Measurements from ENCODE around the gene SET. TPM values are rescaled to one million over a fixed set of nuclear protein-coding genes. Genes with fewer than 3 reads are reported as not detected.
"Not testable (repeated sequence)": the region's sequence is repeated elsewhere in the genome, so short reads cannot be mapped to it uniquely, and the experiment has no call there.

The SET gene
- total and polyA plus RNA-seq, 12 donors: 62.1 to 352 (median 184) TPM

- DNase-seq: no peak
Observed at GRCh38 chr9:128696923-128697707, 8.1 kb downstream of the SET start.

GRCh38 chr9:128699096-128699795 lies 10.2 kb downstream of the SET start:
- H3K4me1 ChIP-seq (replicated peaks in 1 of 2); DNase-seq; H3K27me3 ChIP-seq; H3K4me3 ChIP-seq; H3K27ac ChIP-seq; intact Hi-C loops (cut with DNase I); H3K9me3 ChIP-seq (replicated peaks in 1 of 3): not testable (repeated sequence)
- WGBS, 4 donors: 90 to 93% (median 93%) methylated on average over 27 to 30 of the region's 30 CpGs
- H3K36me3 ChIP-seq (replicated peaks in 1 of 2): peaks cover 0 to 21% of the 10 kb centered on the region in 2 donors

More at GRCh38 chr9:128696923-128697707, 8.1 kb downstream of the SET start:
- Histone ChIP-seq H3K27me3 (no peaks in the 10 kb centered on the region), H3K9me3 (replicated peaks in 1 of 3) (no peaks in the 10 kb centered on the region), H3K4me3 (no peak overlapping the region), H3K4me1 (replicated peaks in 1 of 2) (no peaks in the 10 kb centered on the region), H3K36me3 (replicated peaks in 1 of 2) (peaks cover 0 to 43% of the 10 kb centered on the region in 2 donors), H3K27ac (no peak overlapping the region)
- WGBS, 4 donors: 73 to 82% (median 77%) methylated on average over 8 of the region's 8 CpGs
- no peak for TF ChIP-seq CTCF (IDR thresholded peaks at IDR 0.05)
- no peak for TF ChIP-seq POLR2A (IDR thresholded peaks at IDR 0.05)
- intact Hi-C loops (cut with DNase I): no loop called here

GRCh38 chr9:128701227-128701854 lies 12.3 kb downstream of the SET start:
- Histone ChIP-seq H3K4me1 (replicated peaks in 1 of 2) (peaks cover 0 to 6% of the 10 kb centered on the region in 2 donors), H3K27ac (no peak overlapping the region), H3K9me3 (replicated peaks in 1 of 3) (no peaks in the 10 kb centered on the region), H3K27me3 (no peaks in the 10 kb centered on the region), H3K36me3 (replicated peaks in 1 of 2) (peaks cover 0 to 7% of the 10 kb centered on the region in 2 donors), H3K4me3 (no peak overlapping the region)
- intact Hi-C loops (cut with DNase I): no loop called here
- TF ChIP-seq CTCF (IDR thresholded peaks at IDR 0.05) (no peak), POLR2A (IDR thresholded peaks at IDR 0.05) (no peak)
- peak in 1 of 7 donors; percentile 11 for DNase-seq
- WGBS, 4 donors: 56 to 66% (median 61%) methylated on average over 10 of the region's 10 CpGs

GRCh38 chr9:128702445-128702948 lies 13.5 kb downstream of the SET start, which contains the start of gene PKN3:
PKN3 (plus strand) TSS chr9:128702503; CDS start chr9:128702916, 413 bp downstream.
- H3K36me3 ChIP-seq (replicated peaks in 1 of 2): no peaks in the 10 kb centered on the region
- H3K27me3 ChIP-seq: no peaks in the 10 kb centered on the region
- intact Hi-C loops (cut with DNase I): no loop called here
- H3K9me3 ChIP-seq (replicated peaks in 1 of 3): no peaks in the 10 kb centered on the region
- WGBS, 4 donors: 0 to 2% (median 1%) methylated on average over 11 to 65 of the region's 65 CpGs
- peaks cover 0 to 6% of the 10 kb centered on the region in 2 donors for H3K4me1 ChIP-seq (replicated peaks in 1 of 2)
- TF ChIP-seq CTCF (IDR thresholded peaks at IDR 0.05): peak; percentile 63 to 86 (median 80)
- no peak for TF ChIP-seq POLR2A (IDR thresholded peaks at IDR 0.05)
- H3K4me3 ChIP-seq: peak within 1 kb of the TSS in 3 of 4 donors; percentile 37 to 73 (median 52)
- DNase-seq: peak; percentile 78 to 91 (median 88)
- peak within 1 kb of the TSS in 3 of 5 donors; percentile 13 to 49 (median 49) for H3K27ac ChIP-seq

All from adrenal gland (tissue), 12 donors.